Common myeloid progenitor, CD34-positive (primary cell): Measurements from ENCODE around the gene DNAH1.

ENCODE experiments used
- CTCF ChIA-PET: fragments of 350-600 bp; sonication (Branson Sonifier 250); formaldehyde crosslinking; loops from one replicate; lab custom pipeline; 2021; ENCODE audit warnings: antibody characterized with exemption; lab: Charles Lee
- POLR2A ChIA-PET: fragments of 350-600 bp; sonication (Branson Sonifier 250); formaldehyde crosslinking; loops from one replicate; lab custom pipeline; 2021; ENCODE audit warnings: antibody characterized with exemption; lab: Charles Lee
- DNase-seq, 3 donors: peaks; one replicate each; pipeline versions ENCODE4 v3.0.0 to v3.0.0-alpha.2; 2013
- H3K27ac ChIP-seq, 2 experiments: 1 replicate in 1 of 2; 2 replicates in 1 of 2; pipeline ENCODE4 v1.7.0; 2013; ENCODE audit warnings: inconsistent platforms in 2 of 2, low read length in 2 of 2, mild to moderate bottlenecking in 2 of 2, low read depth in 1 of 2, moderate library complexity in 1 of 2; ENCODE audit not compliant: severe bottlenecking in 2 of 2, insufficient read depth in 1 of 2, poor library complexity in 1 of 2
- H3K27me3 ChIP-seq, 5 experiments: replicated peaks in 2 of 5; 1 replicate in 3 of 5; 2 replicates in 2 of 5; pipeline versions ENCODE4 v1.6.1 to v1.7.0; 2013; ENCODE audit warnings: low read length in 4 of 5, mild to moderate bottlenecking in 2 of 5, moderate library complexity in 2 of 5, inconsistent platforms in 1 of 5; ENCODE audit not compliant: insufficient read depth in 5 of 5, control insufficient read depth in 4 of 5
- H3K36me3 ChIP-seq, 4 experiments: 1 replicate in 2 of 4; 2 replicates in 2 of 4; pipeline versions ENCODE4 v1.6.1 to v1.7.0; 2013; ENCODE audit warnings: low read length in 3 of 4, control low read depth in 1 of 4, mild to moderate bottlenecking in 1 of 4; ENCODE audit not compliant: control insufficient read depth in 4 of 4, insufficient read depth in 4 of 4
- H3K4me1 ChIP-seq, 4 experiments: 1 replicate in 3 of 4; 2 replicates in 1 of 4; pipeline versions ENCODE4 v1.6.1 to v1.7.1; 2013; ENCODE audit warnings: low read length in 3 of 4, mild to moderate bottlenecking in 3 of 4, control low read depth in 1 of 4, inconsistent platforms in 1 of 4, moderate library complexity in 1 of 4; ENCODE audit not compliant: control insufficient read depth in 4 of 4, insufficient read depth in 4 of 4; ENCODE audit errors: control extremely low read depth in 1 of 4
- H3K4me3 ChIP-seq, 7 experiments: 1 replicate in 4 of 7; 2 replicates in 3 of 7; pipeline versions ENCODE4 v1.5.1 to v1.7.0; 2013; ENCODE audit warnings: mild to moderate bottlenecking in 7 of 7, low read length in 6 of 7, moderate library complexity in 6 of 7, inconsistent platforms in 2 of 7, low read depth in 2 of 7, control low read depth in 1 of 7; ENCODE audit not compliant: insufficient read depth in 4 of 7, control insufficient read depth in 1 of 7; ENCODE audit errors: extremely low read depth in 1 of 7
- H3K9me3 ChIP-seq, 5 experiments: 1 replicate in 4 of 5; 2 replicates in 1 of 5; pipeline versions ENCODE4 v1.6.1 to v1.7.1; 2013; ENCODE audit warnings: low read length in 4 of 5, mild to moderate bottlenecking in 2 of 5, inconsistent platforms in 1 of 5, low read depth in 1 of 5, moderate library complexity in 1 of 5; ENCODE audit not compliant: control insufficient read depth in 4 of 5, insufficient read depth in 2 of 5; ENCODE audit errors: control extremely low read depth in 1 of 5
- WGBS: methylation state at CpG from one replicate; pipeline ENCODE4 v1.1.5; 2013; ENCODE audit not compliant: insufficient coverage; 5-methylcytosine and 5-hydroxymethylcytosine counted together

Gene DNAH1

GRCh38 chr3:52403271-52403841, 87.2 kb downstream of the DNAH1 start:
- DNase-seq, result no peak
- H3K4me3 ChIP-seq, result no peak overlapping the region
- CTCF ChIA-PET, result interaction anchor here (0.6 to 1.0 kb wide), 3 partner anchors 11 to 16 kb away, joined by 3 read pairs; no protein-coding TSS in a partner anchor
- POLR2A ChIA-PET, result no interaction called here
- no peak overlapping the region for H3K27ac ChIP-seq
- peaks cover 0 to 3% (median 1%) of the 10 kb centered on the region in 4 experiments for H3K4me1 ChIP-seq
- WGBS, result 98% methylated on average over 16 of the region's 19 CpGs
- H3K9me3 ChIP-seq, result no peaks in the 10 kb centered on the region
- H3K27me3 ChIP-seq, result no peaks in the 10 kb centered on the region
- peaks cover 16 to 94% (median 73%) of the 10 kb centered on the region in 4 experiments for H3K36me3 ChIP-seq

GRCh38 chr3:52403955-52404354, 87.8 kb downstream of the DNAH1 start:
- CTCF ChIA-PET, result interaction anchor here (0.6 to 1.3 kb wide), 2 partner anchors 15 to 17 kb away, joined by 3 read pairs; no protein-coding TSS in a partner anchor
- WGBS, result 100% methylated on average over 3 of the region's 3 CpGs
- H3K27ac ChIP-seq, result no peak overlapping the region

GRCh38 chr3:52404391-52404790, 88.3 kb downstream of the DNAH1 start:
- no peak for DNase-seq
- CTCF ChIA-PET, result interaction anchor here (0.5 to 1.3 kb wide), 2 partner anchors 17 to 397 kb away, joined by 3 read pairs; no protein-coding TSS in a partner anchor
- Histone ChIP-seq H3K27ac (no peak overlapping the region), H3K36me3 (peaks cover 15 to 91% (median 69%) of the 10 kb centered on the region in 4 experiments), H3K4me1 (peaks cover 0 to 13% (median 11%) of the 10 kb centered on the region in 4 experiments), H3K4me3 (no peak overlapping the region), H3K9me3 (no peaks in the 10 kb centered on the region), H3K27me3 (no peaks in the 10 kb centered on the region)
- WGBS, result 94% methylated on average over 10 of the region's 10 CpGs
- POLR2A ChIA-PET, result interaction anchor here (0.6 kb wide), 1 partner anchor 14 kb away, joined by 3 read pairs; no protein-coding TSS in a partner anchor

More at GRCh38 chr3:52403955-52404354, 87.8 kb downstream of the DNAH1 start:
- POLR2A ChIA-PET, result no interaction called here
- Histone ChIP-seq H3K4me1 (peaks cover 0 to 9% (median 7%) of the 10 kb centered on the region in 4 experiments), H3K4me3 (no peak overlapping the region), H3K36me3 (peaks cover 16 to 93% (median 70%) of the 10 kb centered on the region in 4 experiments), H3K9me3 (no peaks in the 10 kb centered on the region), H3K27me3 (no peaks in the 10 kb centered on the region)
- DNase-seq, result no peak

- no peak overlapping the region for H3K4me3 ChIP-seq
- no peaks in the 10 kb centered on the region for H3K27me3 ChIP-seq
- H3K27ac ChIP-seq, result no peak overlapping the region
- no peaks in the 10 kb centered on the region for H3K9me3 ChIP-seq
- peaks cover 0 to 14% (median 12%) of the 10 kb centered on the region in 4 experiments for H3K4me1 ChIP-seq
- ChIA-PET CTCF (interaction anchor here (1.3 to 3.4 kb wide), 2 partner anchors 18 to 42 kb away, joined by 3 to 20 read pairs; no protein-coding TSS in a partner anchor), POLR2A (interaction anchor here (0.6 kb wide), 1 partner anchor 13 kb away, joined by 3 read pairs; no protein-coding TSS in a partner anchor)
- H3K36me3 ChIP-seq, result peaks cover 15 to 89% (median 65%) of the 10 kb centered on the region in 4 experiments
- WGBS, result 98% methylated on average over 6 of the region's 6 CpGs
- DNase-seq, result no peak
Observed at GRCh38 chr3:52405066-52405465, 88.9 kb downstream of the DNAH1 start.

GRCh38 chr3:52405601-52406110, 89.5 kb downstream of the DNAH1 start:
- peaks cover 0 to 14% (median 12%) of the 10 kb centered on the region in 4 experiments for H3K4me1 ChIP-seq
- WGBS, result 96% methylated on average over 4 of the region's 4 CpGs
- no peaks in the 10 kb centered on the region for H3K9me3 ChIP-seq
- H3K36me3 ChIP-seq, result peaks cover 15 to 83% (median 62%) of the 10 kb centered on the region in 4 experiments
- H3K4me3 ChIP-seq, result no peak overlapping the region
- no peaks in the 10 kb centered on the region for H3K27me3 ChIP-seq
- ChIA-PET CTCF (interaction anchor here (1.4 to 3.4 kb wide), 2 partner anchors 10 to 41 kb away, joined by 5 to 20 read pairs; no protein-coding TSS in a partner anchor), POLR2A (no interaction called here)
- no peak for DNase-seq
- H3K27ac ChIP-seq, result no peak overlapping the region

- ChIA-PET POLR2A (no interaction called here), CTCF (interaction anchor here (1.0 to 3.4 kb wide), 3 partner anchors 9 to 41 kb away, joined by 3 to 20 read pairs (median 5); no protein-coding TSS in a partner anchor)
- WGBS, result 92% methylated on average over 5 of the region's 11 CpGs
- Histone ChIP-seq H3K9me3 (no peaks in the 10 kb centered on the region), H3K27me3 (no peaks in the 10 kb centered on the region), H3K4me3 (no peak overlapping the region), H3K27ac (no peak overlapping the region), H3K36me3 (peaks cover 15 to 77% (median 59%) of the 10 kb centered on the region in 4 experiments), H3K4me1 (peaks cover 2 to 17% (median 15%) of the 10 kb centered on the region in 4 experiments)
- DNase-seq, result no peak
Observed at GRCh38 chr3:52406231-52406661, 90.1 kb downstream of the DNAH1 start.
